ENCODE measurements around the gene ZBTB7C. TPM values are rescaled to one million over a fixed set of nuclear protein-coding genes. Genes with fewer than 3 reads are reported as not detected.

The ZBTB7C gene
- total RNA-seq, 2 experiments from 2014 or later, result 0.05 TPM; not detected in 1

- ChIA-PET POLR2A (no interaction called here), CTCF (no interaction called here)
- Mint-ChIP-seq H3K4me1 (ENCODE audit: low read depth) (no peaks in the 10 kb centered on the region), H3K27me3 (peaks cover 42% of the 10 kb centered on the region), H3K36me3 (no peaks in the 10 kb centered on the region), H3K27ac (no peak overlapping the region), H3K4me3 (no peak overlapping the region), H3K9me3 (no peaks in the 10 kb centered on the region)
- intact Hi-C loops (cut with micrococcal nuclease), result no loop called here
- no peak for DNase-seq
These were observed 207.7 kb downstream of the ZBTB7C start for GRCh38 chr18:48201337-48202005.

- intact Hi-C loops (cut with micrococcal nuclease), result no loop called here
- H3K36me3 Mint-ChIP-seq, result no peaks in the 10 kb centered on the region
- no peak for DNase-seq
- CTCF ChIA-PET, result no interaction called here
- no peaks in the 10 kb centered on the region for H3K4me1 Mint-ChIP-seq (ENCODE audit: low read depth)
- POLR2A ChIA-PET, result no interaction called here
- H3K4me3 Mint-ChIP-seq, result no peak overlapping the region
- H3K27ac Mint-ChIP-seq, result no peak overlapping the region
- H3K27me3 Mint-ChIP-seq, result peaks cover 43% of the 10 kb centered on the region
- H3K9me3 Mint-ChIP-seq, result no peaks in the 10 kb centered on the region
These were observed 208.4 kb downstream of the ZBTB7C start for GRCh38 chr18:48200631-48201336.

GRCh38 chr18:48199399-48199798 is 209.8 kb downstream of the ZBTB7C start:
- Mint-ChIP-seq H3K9me3 (peaks cover 4% of the 10 kb centered on the region), H3K4me1 (ENCODE audit: low read depth) (no peaks in the 10 kb centered on the region), H3K27ac (no peak overlapping the region), H3K4me3 (no peak overlapping the region), H3K27me3 (peaks cover 42% of the 10 kb centered on the region), H3K36me3 (no peaks in the 10 kb centered on the region)
- no peak for DNase-seq
- ChIA-PET POLR2A (no interaction called here), CTCF (no interaction called here)
- intact Hi-C loops (cut with micrococcal nuclease), result no loop called here

GRCh38 chr18:48197819-48198218 is 211.4 kb downstream of the ZBTB7C start:
- Mint-ChIP-seq H3K4me3 (no peak overlapping the region), H3K9me3 (peaks cover 4% of the 10 kb centered on the region), H3K36me3 (no peaks in the 10 kb centered on the region), H3K4me1 (ENCODE audit: low read depth) (no peaks in the 10 kb centered on the region), H3K27me3 (peaks cover 36% of the 10 kb centered on the region), H3K27ac (no peak overlapping the region)
- CTCF ChIA-PET, result interaction anchor here (1.4 kb wide), 1 partner anchor 249 kb away, joined by 3 read pairs; no protein-coding TSS in a partner anchor
- DNase-seq, result no peak
- intact Hi-C loops (cut with micrococcal nuclease), result no loop called here
- POLR2A ChIA-PET, result no interaction called here

GRCh38 chr18:48195787-48196186 is 213.4 kb downstream of the ZBTB7C start:
- intact Hi-C loops (cut with micrococcal nuclease), result no loop called here
- POLR2A ChIA-PET, result no interaction called here
- no peak for DNase-seq
- peaks cover 27% of the 10 kb centered on the region for H3K27me3 Mint-ChIP-seq
- no peak overlapping the region for H3K4me3 Mint-ChIP-seq
- H3K9me3 Mint-ChIP-seq, result peaks cover 4% of the 10 kb centered on the region
- CTCF ChIA-PET, result no interaction called here
- H3K36me3 Mint-ChIP-seq, result no peaks in the 10 kb centered on the region
- H3K27ac Mint-ChIP-seq, result no peak overlapping the region
- H3K4me1 Mint-ChIP-seq (ENCODE audit: low read depth), result no peaks in the 10 kb centered on the region

- no peaks in the 10 kb centered on the region for H3K36me3 Mint-ChIP-seq
- peaks cover 4% of the 10 kb centered on the region for H3K9me3 Mint-ChIP-seq
- ChIA-PET POLR2A (no interaction called here), CTCF (no interaction called here)
- H3K27me3 Mint-ChIP-seq, result peaks cover 19% of the 10 kb centered on the region
- no peak overlapping the region for H3K27ac Mint-ChIP-seq
- no peaks in the 10 kb centered on the region for H3K4me1 Mint-ChIP-seq (ENCODE audit: low read depth)
- intact Hi-C loops (cut with micrococcal nuclease), result no loop called here
- H3K4me3 Mint-ChIP-seq, result no peak overlapping the region
- DNase-seq, result no peak
These were observed 214.5 kb downstream of the ZBTB7C start for GRCh38 chr18:48194591-48195181.

GRCh38 chr18:48193521-48194492 is 215.4 kb downstream of the ZBTB7C start:
- Mint-ChIP-seq H3K27ac (no peak overlapping the region), H3K36me3 (no peaks in the 10 kb centered on the region), H3K4me3 (no peak overlapping the region), H3K9me3 (peaks cover 4% of the 10 kb centered on the region), H3K4me1 (ENCODE audit: low read depth) (no peaks in the 10 kb centered on the region), H3K27me3 (peaks cover 14% of the 10 kb centered on the region)
- intact Hi-C loops (cut with micrococcal nuclease), result no loop called here
- DNase-seq, result no peak
- ChIA-PET CTCF (no interaction called here), POLR2A (no interaction called here)

- no peak overlapping the region for H3K4me3 Mint-ChIP-seq
- ChIA-PET CTCF (no interaction called here), POLR2A (no interaction called here)
- H3K27me3 Mint-ChIP-seq, result peaks cover 10% of the 10 kb centered on the region
- no peaks in the 10 kb centered on the region for H3K36me3 Mint-ChIP-seq
- intact Hi-C loops (cut with micrococcal nuclease), result no loop called here
- DNase-seq, result no peak
- no peak overlapping the region for H3K27ac Mint-ChIP-seq
- peaks cover 4% of the 10 kb centered on the region for H3K9me3 Mint-ChIP-seq
- H3K4me1 Mint-ChIP-seq (ENCODE audit: low read depth), result no peaks in the 10 kb centered on the region
These were observed 216.6 kb downstream of the ZBTB7C start for GRCh38 chr18:48192542-48192941.

GRCh38 chr18:48191494-48191893 is 217.7 kb downstream of the ZBTB7C start:
- H3K9me3 Mint-ChIP-seq, result peaks cover 4% of the 10 kb centered on the region
- no peak overlapping the region for H3K4me3 Mint-ChIP-seq
- H3K27me3 Mint-ChIP-seq, result peaks cover 8% of the 10 kb centered on the region
- H3K36me3 Mint-ChIP-seq, result no peaks in the 10 kb centered on the region
- DNase-seq, result no peak
- POLR2A ChIA-PET, result no interaction called here
- intact Hi-C loops (cut with micrococcal nuclease), result no loop called here
- H3K27ac Mint-ChIP-seq, result no peak overlapping the region
- H3K4me1 Mint-ChIP-seq (ENCODE audit: low read depth), result no peaks in the 10 kb centered on the region
- CTCF ChIA-PET, result no interaction called here

GRCh38 chr18:48190994-48191393 is 218.2 kb downstream of the ZBTB7C start:
- H3K27me3 Mint-ChIP-seq, result peaks cover 12% of the 10 kb centered on the region
- CTCF ChIA-PET, result no interaction called here
- H3K36me3 Mint-ChIP-seq, result no peaks in the 10 kb centered on the region
- peaks cover 4% of the 10 kb centered on the region for H3K9me3 Mint-ChIP-seq
- intact Hi-C loops (cut with micrococcal nuclease), result no loop called here
- DNase-seq, result no peak
- no peak overlapping the region for H3K27ac Mint-ChIP-seq
- no peaks in the 10 kb centered on the region for H3K4me1 Mint-ChIP-seq (ENCODE audit: low read depth)
- POLR2A ChIA-PET, result no interaction called here
- no peak overlapping the region for H3K4me3 Mint-ChIP-seq

GRCh38 chr18:48188609-48189008 is 220.6 kb downstream of the ZBTB7C start:
- H3K27ac Mint-ChIP-seq, result no peak overlapping the region
- peaks cover 18% of the 10 kb centered on the region for H3K27me3 Mint-ChIP-seq
- intact Hi-C loops (cut with micrococcal nuclease), result no loop called here
- H3K36me3 Mint-ChIP-seq, result no peaks in the 10 kb centered on the region
- DNase-seq, result no peak
- CTCF ChIA-PET, result no interaction called here
- no peak overlapping the region for H3K4me3 Mint-ChIP-seq
- H3K9me3 Mint-ChIP-seq, result no peaks in the 10 kb centered on the region
- POLR2A ChIA-PET, result no interaction called here
- H3K4me1 Mint-ChIP-seq (ENCODE audit: low read depth), result no peaks in the 10 kb centered on the region

- H3K4me1 Mint-ChIP-seq (ENCODE audit: low read depth), result no peaks in the 10 kb centered on the region
- no peak for DNase-seq
- H3K27me3 Mint-ChIP-seq, result peaks cover 17% of the 10 kb centered on the region
- intact Hi-C loops (cut with micrococcal nuclease), result no loop called here
- CTCF ChIA-PET, result no interaction called here
- H3K4me3 Mint-ChIP-seq, result no peak overlapping the region
- H3K36me3 Mint-ChIP-seq, result no peaks in the 10 kb centered on the region
- POLR2A ChIA-PET, result no interaction called here
- no peaks in the 10 kb centered on the region for H3K9me3 Mint-ChIP-seq
- no peak overlapping the region for H3K27ac Mint-ChIP-seq
These were observed 222.3 kb downstream of the ZBTB7C start for GRCh38 chr18:48186861-48187260.
